ENCODE measurements around the gene STK10. TPM values are rescaled to one million over a fixed set of nuclear protein-coding genes. Genes with fewer than 3 reads are reported as not detected.

STK10 gene
- total RNA-seq, 1 donor from 2014 or later = 105 TPM

DNA sequence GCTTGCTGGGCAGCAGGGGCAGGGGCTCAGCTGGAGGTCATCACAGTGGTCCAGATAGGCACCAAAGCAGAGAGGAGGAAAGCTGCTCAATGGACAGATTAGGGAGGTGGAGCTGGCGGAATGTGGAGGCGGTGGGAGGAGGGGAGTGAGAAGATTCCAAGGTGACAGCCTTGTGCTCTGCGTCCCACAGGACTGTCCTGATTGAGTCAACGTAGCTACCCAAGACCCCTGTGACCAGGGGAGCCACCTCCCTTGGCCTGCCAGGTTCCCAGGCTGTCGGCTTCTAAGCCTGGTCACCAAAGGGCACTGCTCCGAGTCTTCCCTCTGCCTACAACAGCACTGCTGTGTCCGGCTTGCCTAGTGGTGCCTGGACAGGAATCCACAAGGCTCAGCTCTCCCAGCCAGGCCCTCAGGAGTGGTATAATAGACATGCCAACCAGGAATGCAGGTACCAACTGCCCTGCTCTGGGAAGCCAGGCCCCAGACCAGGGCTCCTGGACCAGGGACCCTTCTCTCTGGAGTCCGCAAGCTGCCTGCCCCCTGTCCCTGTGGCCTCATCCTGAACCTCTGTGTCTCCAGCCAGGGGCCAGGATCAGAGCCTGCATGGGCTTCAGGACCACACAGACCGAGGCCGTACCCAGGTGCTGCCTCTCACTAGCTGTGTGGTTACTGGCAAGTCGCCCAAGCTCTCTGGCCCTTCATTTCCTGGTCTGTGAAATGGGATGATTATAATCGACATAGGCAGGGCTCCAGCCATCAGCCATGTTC lies 67.9 kb downstream of the STK10 start:
- no peak for DNase-seq (ENCODE audit: low spot score)
- no peak overlapping the region for H3K4me3 Mint-ChIP-seq (ENCODE audit: low read depth)
- H3K27ac Mint-ChIP-seq = no peak overlapping the region
- no peaks in the 10 kb centered on the region for H3K9me3 Mint-ChIP-seq
- H3K4me1 Mint-ChIP-seq (ENCODE audit: low read depth) = peaks cover 35% of the 10 kb centered on the region
- H3K36me3 Mint-ChIP-seq (ENCODE audit: low read depth) = peaks cover 62% of the 10 kb centered on the region
- intact Hi-C loops (cut with micrococcal nuclease) = no loop called here
- H3K27me3 Mint-ChIP-seq (ENCODE audit: low read depth) = no peaks in the 10 kb centered on the region

DNA sequence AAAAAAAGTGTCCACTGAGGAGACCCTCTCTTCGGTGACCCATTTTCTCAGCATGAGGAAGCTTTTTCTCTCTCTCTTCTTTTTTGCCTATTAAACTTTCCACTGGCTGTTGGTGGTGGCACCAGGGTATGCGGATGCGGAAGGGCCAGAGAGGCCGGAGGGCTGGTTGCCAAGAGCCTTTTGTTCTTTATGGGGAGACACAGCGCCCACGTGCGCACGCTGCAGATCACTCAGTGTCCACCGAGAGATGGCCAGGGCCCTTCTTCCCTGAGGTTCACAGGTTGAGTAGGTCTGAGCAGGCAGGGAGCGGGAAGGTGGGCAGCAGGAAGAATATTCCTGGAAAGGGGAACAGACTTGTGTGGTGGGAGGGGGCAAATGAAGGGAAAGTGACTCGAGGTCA lies 69.1 kb downstream of the STK10 start:
- Mint-ChIP-seq H3K36me3 (ENCODE audit: low read depth) (peaks cover 56% of the 10 kb centered on the region), H3K9me3 (no peaks in the 10 kb centered on the region), H3K4me1 (ENCODE audit: low read depth) (peaks cover 37% of the 10 kb centered on the region), H3K4me3 (ENCODE audit: low read depth) (no peak overlapping the region), H3K27me3 (ENCODE audit: low read depth) (no peaks in the 10 kb centered on the region), H3K27ac (no peak overlapping the region)
- intact Hi-C loops (cut with micrococcal nuclease) = no loop called here
- no peak for DNase-seq (ENCODE audit: low spot score)

DNA sequence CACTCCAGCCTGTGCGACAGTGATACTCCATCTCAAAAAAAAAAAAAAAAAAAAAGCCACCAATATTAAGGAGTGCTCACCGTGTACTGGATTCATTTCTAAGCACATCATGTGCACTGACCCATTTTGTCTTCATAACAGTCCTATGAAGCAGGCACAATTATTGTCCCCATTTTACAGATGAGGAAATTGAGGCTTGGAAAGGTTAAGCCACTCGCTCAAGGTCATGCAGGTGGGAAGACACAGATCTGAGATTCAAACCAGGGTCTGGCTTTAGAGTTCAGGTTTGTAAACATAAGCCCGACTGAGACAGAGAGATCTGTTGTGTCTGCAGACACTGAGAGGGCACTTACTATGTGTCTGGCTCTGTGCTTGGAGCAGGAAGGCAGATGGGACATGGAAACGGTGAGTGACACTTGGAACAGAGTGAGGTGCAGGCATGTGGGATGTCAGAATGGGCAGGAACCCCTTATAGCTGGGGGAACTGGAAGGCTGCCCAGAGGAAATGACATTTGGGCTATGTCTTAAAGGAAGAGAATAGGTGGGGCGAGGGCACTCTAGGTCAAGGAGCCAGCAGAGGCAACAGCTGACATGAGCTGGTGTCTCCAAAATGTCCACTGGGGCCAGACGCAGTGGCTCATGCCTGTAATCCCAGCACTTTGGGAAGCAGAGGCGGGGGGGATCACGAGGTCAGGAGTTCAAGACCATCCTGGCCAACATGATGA lies 69.9 kb downstream of the STK10 start:
- Mint-ChIP-seq H3K36me3 (ENCODE audit: low read depth) (peaks cover 54% of the 10 kb centered on the region), H3K27ac (peak overlapping the region; percentile 29), H3K9me3 (no peaks in the 10 kb centered on the region), H3K27me3 (ENCODE audit: low read depth) (no peaks in the 10 kb centered on the region), H3K4me3 (ENCODE audit: low read depth) (no peak overlapping the region), H3K4me1 (ENCODE audit: low read depth) (peaks cover 41% of the 10 kb centered on the region)
- no peak for DNase-seq (ENCODE audit: low spot score)
- intact Hi-C loops (cut with micrococcal nuclease) = no loop called here

DNA sequence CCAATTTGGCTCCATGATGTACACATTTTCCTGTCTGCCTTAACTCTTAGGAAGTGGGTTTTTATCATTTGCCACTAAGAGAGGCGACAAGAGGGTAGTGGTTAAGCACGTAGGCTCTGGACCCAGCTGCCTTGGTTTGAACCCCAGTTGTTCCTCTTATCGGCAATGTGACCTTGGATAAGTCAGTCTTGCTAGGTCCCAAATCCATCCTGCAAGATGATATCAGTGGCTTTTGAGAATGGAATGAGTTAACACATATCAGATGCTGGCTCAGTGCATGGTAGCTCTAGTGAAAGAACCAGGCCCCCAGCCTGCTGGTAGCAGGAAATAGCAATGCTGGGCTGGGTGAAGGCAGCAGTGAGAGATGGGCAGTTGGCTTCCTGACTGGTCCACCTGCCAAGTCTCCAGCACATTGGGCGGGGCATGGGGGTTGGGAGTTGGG lies 72.5 kb downstream of the STK10 start:
- Mint-ChIP-seq H3K36me3 (ENCODE audit: low read depth) (peaks cover 55% of the 10 kb centered on the region), H3K4me3 (ENCODE audit: low read depth) (peak overlapping the region; percentile 76)

DNA sequence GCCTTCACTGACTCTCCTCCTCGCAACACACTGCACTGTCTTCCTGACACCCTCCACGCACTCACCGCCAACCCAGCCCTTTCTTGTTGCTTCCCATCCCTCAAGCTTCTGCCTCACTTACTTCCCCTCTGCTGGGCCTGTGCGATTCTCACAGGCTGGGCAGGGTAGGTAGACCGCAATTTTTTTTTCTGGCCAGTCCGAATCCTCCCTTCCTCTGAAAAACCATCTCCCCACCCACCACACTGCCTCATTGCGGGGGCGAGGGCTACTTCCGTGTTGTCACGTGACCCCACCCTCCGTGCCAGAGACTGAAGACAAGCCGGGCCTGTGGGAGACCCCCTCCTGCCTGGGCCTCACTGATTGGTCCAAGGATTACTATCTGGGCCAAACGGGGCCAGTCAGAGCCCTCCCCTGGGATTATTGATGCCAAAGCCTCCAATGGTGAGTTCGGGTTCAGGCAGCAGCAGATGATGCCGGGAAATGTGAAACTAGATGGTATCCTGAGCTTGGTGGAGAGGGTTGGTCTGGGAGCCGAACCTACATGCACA lies 73.1 kb downstream of the STK10 start:
- intact Hi-C loops (cut with micrococcal nuclease) = loop anchor here (1.0 to 5.0 kb wide), 5 partner anchors 18 to 157 kb away; no protein-coding TSS in a partner anchor
- peak overlapping the region; percentile 96 for H3K27ac Mint-ChIP-seq
- H3K4me3 Mint-ChIP-seq (ENCODE audit: low read depth) = peak overlapping the region; percentile 76
- H3K9me3 Mint-ChIP-seq = no peaks in the 10 kb centered on the region
- H3K27me3 Mint-ChIP-seq (ENCODE audit: low read depth) = no peaks in the 10 kb centered on the region
- peaks cover 65% of the 10 kb centered on the region for H3K4me1 Mint-ChIP-seq (ENCODE audit: low read depth)
- H3K36me3 Mint-ChIP-seq (ENCODE audit: low read depth) = peaks cover 55% of the 10 kb centered on the region
- DNase-seq (ENCODE audit: low spot score) = peak; percentile 77

More for the DNA sequence above, 72.5 kb downstream of the STK10 start:
- peak; percentile 33 for DNase-seq (ENCODE audit: low spot score)
- H3K27me3 Mint-ChIP-seq (ENCODE audit: low read depth) = no peaks in the 10 kb centered on the region
- H3K9me3 Mint-ChIP-seq = no peaks in the 10 kb centered on the region
- peak overlapping the region; percentile 96 for H3K27ac Mint-ChIP-seq
- peaks cover 59% of the 10 kb centered on the region for H3K4me1 Mint-ChIP-seq (ENCODE audit: low read depth)
- intact Hi-C loops (cut with micrococcal nuclease) = loop anchor here (1.0 to 2.0 kb wide), 4 partner anchors 17 to 157 kb away; no protein-coding TSS in a partner anchor

DNA sequence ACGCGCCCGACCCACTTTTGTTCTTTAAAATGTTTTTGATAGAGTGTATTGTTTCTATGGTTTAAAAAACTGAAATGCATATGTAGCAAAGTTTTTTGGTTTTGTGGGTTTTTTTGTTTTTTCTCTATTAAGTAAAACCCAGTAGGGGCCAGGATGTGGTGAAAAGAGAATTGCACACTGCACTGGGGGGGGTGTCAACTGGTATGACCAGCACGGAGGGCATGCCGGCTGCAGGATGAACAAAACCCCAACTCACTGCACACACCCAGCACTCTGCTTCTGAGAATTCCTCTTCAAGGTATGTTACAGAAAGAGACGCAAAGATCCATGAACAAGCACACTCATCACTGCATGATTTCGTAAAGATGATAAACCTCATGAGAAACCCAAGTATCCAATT lies 75.0 kb downstream of the STK10 start:
- Mint-ChIP-seq H3K27me3 (ENCODE audit: low read depth) (no peaks in the 10 kb centered on the region), H3K27ac (peak overlapping the region; percentile 86), H3K4me1 (ENCODE audit: low read depth) (peaks cover 69% of the 10 kb centered on the region), H3K36me3 (ENCODE audit: low read depth) (peaks cover 60% of the 10 kb centered on the region), H3K9me3 (no peaks in the 10 kb centered on the region), H3K4me3 (ENCODE audit: low read depth) (peak overlapping the region; percentile 24)
- DNase-seq (ENCODE audit: low spot score) = peak; percentile 81
- intact Hi-C loops (cut with micrococcal nuclease) = loop anchor here (2.0 to 5.0 kb wide), 2 partner anchors 46 to 124 kb away; no protein-coding TSS in a partner anchor

DNA sequence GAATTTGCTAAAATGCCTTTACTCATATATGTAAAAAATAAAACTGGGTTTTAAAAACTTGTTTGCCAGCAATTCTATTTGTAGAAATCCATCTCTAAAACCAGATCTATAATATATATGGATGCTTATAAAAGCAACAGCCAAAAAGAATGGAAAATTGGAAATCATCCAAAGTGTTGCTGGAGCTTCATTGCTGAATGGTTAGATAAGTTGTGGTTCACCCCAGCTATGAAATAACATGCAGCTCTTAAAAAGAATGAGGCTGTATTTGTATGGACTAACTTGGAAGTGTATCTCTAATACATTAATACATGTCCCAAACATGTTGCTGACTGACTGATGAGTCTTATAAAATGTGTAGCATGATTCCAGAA lies 76.2 kb downstream of the STK10 start:
- Mint-ChIP-seq H3K4me3 (ENCODE audit: low read depth) (peak overlapping the region; percentile 60), H3K4me1 (ENCODE audit: low read depth) (peaks cover 74% of the 10 kb centered on the region), H3K27me3 (ENCODE audit: low read depth) (no peaks in the 10 kb centered on the region), H3K9me3 (no peaks in the 10 kb centered on the region), H3K27ac (peak overlapping the region; percentile 91), H3K36me3 (ENCODE audit: low read depth) (peaks cover 67% of the 10 kb centered on the region)
- no peak for DNase-seq (ENCODE audit: low spot score)
- intact Hi-C loops (cut with micrococcal nuclease) = loop anchor here (1.0 to 5.0 kb wide), 7 partner anchors 45 to 173 kb away; partner anchors contain the start of genes FBXW11 and STK10

DNA sequence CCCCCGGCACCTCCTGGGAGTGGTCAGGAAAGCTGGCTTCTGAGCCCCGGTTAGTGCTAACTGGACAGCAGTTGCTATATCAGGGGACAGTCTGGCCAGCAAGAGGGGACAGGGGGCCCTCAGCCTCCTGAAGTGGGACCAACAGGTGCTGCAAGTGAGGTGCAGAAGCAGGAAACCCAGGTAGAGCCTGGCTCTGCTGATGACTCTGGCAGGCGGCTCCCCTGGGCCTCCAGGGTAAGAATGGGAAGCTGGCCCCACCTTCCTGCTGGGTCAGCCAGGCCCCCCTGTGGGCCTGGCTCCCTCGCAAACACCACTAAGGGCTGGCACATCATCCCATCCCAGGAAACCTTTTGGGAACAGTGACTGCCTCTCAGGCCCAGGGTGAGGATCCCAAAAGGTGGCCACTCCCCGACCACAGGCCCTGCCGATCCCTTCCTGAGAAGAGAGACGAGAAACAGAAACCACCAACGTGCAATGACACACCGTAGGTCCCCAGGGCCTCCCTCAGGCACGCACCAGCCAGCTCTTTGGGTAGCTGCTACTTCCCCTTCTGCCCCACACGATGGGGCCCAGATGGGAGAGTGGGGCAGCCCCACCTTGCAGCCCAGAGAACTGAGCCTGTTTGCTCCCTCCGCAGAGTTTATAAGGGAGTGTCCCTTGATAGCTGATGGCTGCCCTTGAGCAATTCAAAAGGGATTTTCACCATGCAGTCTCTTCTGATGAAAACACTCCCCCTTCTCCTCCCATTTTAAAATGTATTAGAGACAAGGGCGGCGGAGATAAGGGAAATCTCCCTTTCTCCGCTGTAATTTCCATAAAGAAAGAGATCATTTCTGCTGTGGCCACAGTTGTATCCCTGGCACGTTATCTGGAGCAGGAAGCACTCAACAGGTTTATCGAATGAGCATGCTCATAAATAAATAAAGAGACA lies 76.8 kb downstream of the STK10 start:
- Mint-ChIP-seq H3K27ac (peak overlapping the region; percentile 91), H3K27me3 (ENCODE audit: low read depth) (no peaks in the 10 kb centered on the region), H3K4me3 (ENCODE audit: low read depth) (peak overlapping the region; percentile 60), H3K4me1 (ENCODE audit: low read depth) (peaks cover 76% of the 10 kb centered on the region), H3K36me3 (ENCODE audit: low read depth) (peaks cover 65% of the 10 kb centered on the region), H3K9me3 (no peaks in the 10 kb centered on the region)
- intact Hi-C loops (cut with micrococcal nuclease) = loop anchor here (1.0 to 5.0 kb wide), 6 partner anchors 63 to 174 kb away; partner anchors contain the start of genes FBXW11 and STK10
- peak; percentile 76 for DNase-seq (ENCODE audit: low spot score)

DNA sequence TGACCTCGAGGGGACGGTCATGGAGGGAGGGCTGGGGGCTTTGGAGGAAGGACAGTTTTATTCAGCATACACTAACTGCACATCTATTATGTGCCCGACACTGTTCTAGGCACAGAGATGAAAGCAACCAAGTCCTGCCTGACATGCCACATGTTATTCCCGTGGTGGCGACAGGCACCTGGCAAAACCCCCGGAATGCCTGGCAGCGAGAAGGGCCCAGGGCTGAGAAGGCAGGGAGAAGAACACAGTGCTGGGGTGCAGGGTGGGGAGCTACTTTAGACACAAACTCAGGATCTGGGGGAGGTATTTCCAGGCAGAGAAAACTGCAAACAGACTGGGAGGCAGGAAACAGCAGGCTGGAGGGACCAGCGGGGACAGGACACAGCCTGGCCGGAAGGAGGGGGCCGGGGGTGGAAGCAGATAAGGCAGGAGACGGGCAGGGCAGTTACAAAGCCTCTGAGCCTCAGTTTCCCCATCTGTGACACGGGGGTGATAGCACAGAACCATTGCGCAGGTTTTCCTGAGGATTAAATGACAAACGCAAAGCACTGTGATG lies 77.7 kb downstream of the STK10 start:
- Mint-ChIP-seq H3K9me3 (no peaks in the 10 kb centered on the region), H3K27ac (peak overlapping the region; percentile 91), H3K4me3 (ENCODE audit: low read depth) (peak overlapping the region; percentile 30), H3K36me3 (ENCODE audit: low read depth) (peaks cover 65% of the 10 kb centered on the region), H3K4me1 (ENCODE audit: low read depth) (peaks cover 70% of the 10 kb centered on the region), H3K27me3 (ENCODE audit: low read depth) (no peaks in the 10 kb centered on the region)
- intact Hi-C loops (cut with micrococcal nuclease) = loop anchor here (2.0 to 5.0 kb wide), 2 partner anchors 127 to 174 kb away; no protein-coding TSS in a partner anchor
- DNase-seq (ENCODE audit: low spot score) = no peak

DNA sequence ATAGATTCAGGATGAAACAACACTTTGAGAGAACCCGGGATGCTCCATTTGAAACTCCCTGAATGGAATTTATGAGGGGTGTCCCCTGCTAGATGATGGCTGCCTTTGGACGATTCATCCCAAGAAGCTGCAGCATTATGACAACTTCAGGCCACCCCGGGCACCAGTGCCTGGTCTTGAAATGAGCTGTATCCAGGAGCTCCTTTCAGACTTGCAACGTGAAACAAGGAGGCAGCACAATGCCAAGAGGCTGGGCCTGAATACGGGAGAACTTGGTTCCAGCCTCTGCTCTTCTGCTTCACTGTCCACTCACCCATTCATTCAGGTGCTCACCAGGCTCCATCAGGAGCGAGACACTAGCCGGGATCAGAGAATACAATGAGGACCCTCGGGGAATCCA lies 78.3 kb downstream of the STK10 start:
- no peaks in the 10 kb centered on the region for H3K27me3 Mint-ChIP-seq (ENCODE audit: low read depth)
- intact Hi-C loops (cut with micrococcal nuclease) = loop anchor here (2.0 to 5.0 kb wide), 2 partner anchors 128 to 175 kb away; no protein-coding TSS in a partner anchor
- H3K9me3 Mint-ChIP-seq = no peaks in the 10 kb centered on the region
- peaks cover 64% of the 10 kb centered on the region for H3K4me1 Mint-ChIP-seq (ENCODE audit: low read depth)
- H3K27ac Mint-ChIP-seq = peak overlapping the region; percentile 91
- peak overlapping the region; percentile 30 for H3K4me3 Mint-ChIP-seq (ENCODE audit: low read depth)
- H3K36me3 Mint-ChIP-seq (ENCODE audit: low read depth) = peaks cover 62% of the 10 kb centered on the region
- no peak for DNase-seq (ENCODE audit: low spot score)

DNA sequence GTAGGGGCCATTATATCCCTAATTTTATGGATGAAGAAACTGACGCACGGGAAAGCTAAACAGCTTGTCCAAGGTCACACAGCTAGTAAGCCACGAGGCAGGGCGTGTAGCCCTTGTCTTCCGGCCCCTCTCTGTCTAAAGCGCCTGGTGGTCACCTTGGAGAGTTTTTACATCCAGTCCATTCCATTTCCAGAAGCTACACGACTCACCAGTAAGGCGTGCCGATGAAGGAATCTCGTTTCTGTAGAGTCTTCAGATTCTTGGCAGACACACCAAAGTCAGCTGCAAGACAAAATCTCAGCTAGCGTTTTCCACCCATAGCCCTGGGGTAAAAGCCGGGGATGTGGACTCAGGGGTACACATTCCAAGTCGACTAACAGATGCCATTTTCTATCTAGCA lies 80.5 kb downstream of the STK10 start:
- no peak overlapping the region for H3K4me3 Mint-ChIP-seq (ENCODE audit: low read depth)
- intact Hi-C loops (cut with micrococcal nuclease) = no loop called here
- H3K27ac Mint-ChIP-seq = no peak overlapping the region
- H3K9me3 Mint-ChIP-seq = no peaks in the 10 kb centered on the region
- no peaks in the 10 kb centered on the region for H3K27me3 Mint-ChIP-seq (ENCODE audit: low read depth)
- no peak for DNase-seq (ENCODE audit: low spot score)
- peaks cover 69% of the 10 kb centered on the region for H3K36me3 Mint-ChIP-seq (ENCODE audit: low read depth)
- peaks cover 50% of the 10 kb centered on the region for H3K4me1 Mint-ChIP-seq (ENCODE audit: low read depth)
